Activated CD8-positive, alpha-beta memory T cell treated with anti-CD3 and anti-CD28 coated beads, Interleukin-2, amount 10 ng/mL, durations not matched to agents 7 days and 5 days (primary cell): ENCODE measurements around the gene KANSL1. TPM values are rescaled to one million over a fixed set of nuclear protein-coding genes. Genes with fewer than 3 reads are reported as not detected.

Source experiments
- ATAC-seq: fragments of 150-1000 bp; cut with Tn5 transposase; one replicate; pipeline ENCODE4 v1.10.0; 2021; ENCODE audit warnings: moderate library complexity
- CTCF ChIA-PET: fragments of 350-600 bp; sonication (Branson Sonifier 250); formaldehyde crosslinking; loops from one replicate; lab custom pipeline; 2021; ENCODE audit warnings: antibody characterized with exemption; lab: Charles Lee
- DNase-seq: peaks from one replicate; pipeline ENCODE4 v3.0.0-alpha.2; 2020
- H3K27ac Mint-ChIP-seq: one replicate; pipeline ENCODE4 v1.8.0; 2021; ENCODE audit warnings: mild to moderate bottlenecking, mixed read lengths
- H3K27me3 Mint-ChIP-seq: one replicate; pipeline ENCODE4 v1.8.0; 2021; ENCODE audit warnings: mixed read lengths
- H3K36me3 Mint-ChIP-seq: one replicate; pipeline ENCODE4 v1.8.0; 2021; ENCODE audit warnings: mild to moderate bottlenecking, mixed read lengths
- H3K4me1 Mint-ChIP-seq: one replicate; pipeline ENCODE4 v1.8.0; 2021; ENCODE audit warnings: mixed read lengths
- H3K4me3 Mint-ChIP-seq: one replicate; pipeline ENCODE4 v1.8.0; 2021; ENCODE audit warnings: mild to moderate bottlenecking, moderate library complexity, mixed read lengths
- H3K9me3 Mint-ChIP-seq: one replicate; pipeline ENCODE4 v1.8.0; 2022; ENCODE audit warnings: low read depth, mixed read lengths
- total RNA-seq, 2 experiments: library from RNA; stranded (reverse); gene quantifications; one replicate each; pipeline ENCODE4 v1.2.3, GENCODE V29; 2021

The KANSL1 gene
- total RNA-seq, 2 experiments from 2014 or later: 85.7 to 132 TPM

GRCh38 chr17:46056800-46057304, 136.4 kb downstream of the KANSL1 start:
- Mint-ChIP-seq H3K27ac (no peak overlapping the region), H3K9me3 (no peaks in the 10 kb centered on the region), H3K4me1 (peaks cover 26% of the 10 kb centered on the region), H3K36me3 (peaks cover 31% of the 10 kb centered on the region), H3K27me3 (no peaks in the 10 kb centered on the region), H3K4me3 (no peak overlapping the region)
- CTCF ChIA-PET: interaction anchor here (0.9 to 3.5 kb wide), 8 partner anchors 9 to 156 kb away, joined by 3 to 19 read pairs (median 3); no protein-coding TSS in a partner anchor
- no peak for ATAC-seq
- no peak for DNase-seq

GRCh38 chr17:46053911-46054534, 139.2 kb downstream of the KANSL1 start:
- no peaks in the 10 kb centered on the region for H3K9me3 Mint-ChIP-seq
- no peak for ATAC-seq
- H3K27me3 Mint-ChIP-seq: no peaks in the 10 kb centered on the region
- peaks cover 25% of the 10 kb centered on the region for H3K4me1 Mint-ChIP-seq
- DNase-seq: no peak
- no peak overlapping the region for H3K4me3 Mint-ChIP-seq
- no peak overlapping the region for H3K27ac Mint-ChIP-seq
- H3K36me3 Mint-ChIP-seq: peaks cover 42% of the 10 kb centered on the region
- CTCF ChIA-PET: interaction anchor here (0.9 to 3.1 kb wide), 3 partner anchors 9 to 159 kb away, joined by 3 to 11 read pairs (median 5); no protein-coding TSS in a partner anchor

- no peaks in the 10 kb centered on the region for H3K9me3 Mint-ChIP-seq
- H3K27me3 Mint-ChIP-seq: no peaks in the 10 kb centered on the region
- ATAC-seq (no peak), DNase-seq (no peak)
- CTCF ChIA-PET: no interaction called here
- H3K4me1 Mint-ChIP-seq: peaks cover 21% of the 10 kb centered on the region
- H3K36me3 Mint-ChIP-seq: peaks cover 53% of the 10 kb centered on the region
- no peak overlapping the region for H3K27ac Mint-ChIP-seq
- H3K4me3 Mint-ChIP-seq: no peak overlapping the region
These were observed 143.6 kb downstream of the KANSL1 start for GRCh38 chr17:46049656-46050055.

- H3K27ac Mint-ChIP-seq: no peak overlapping the region
- peaks cover 52% of the 10 kb centered on the region for H3K36me3 Mint-ChIP-seq
- no peaks in the 10 kb centered on the region for H3K9me3 Mint-ChIP-seq
- DNase-seq (no peak), ATAC-seq (no peak)
- peaks cover 18% of the 10 kb centered on the region for H3K4me1 Mint-ChIP-seq
- no peaks in the 10 kb centered on the region for H3K27me3 Mint-ChIP-seq
- CTCF ChIA-PET: interaction anchor here (1.2 to 2.1 kb wide), 3 partner anchors 10 to 163 kb away, joined by 3 to 6 read pairs (median 3); no protein-coding TSS in a partner anchor
- H3K4me3 Mint-ChIP-seq: no peak overlapping the region
These were observed 145.4 kb downstream of the KANSL1 start for GRCh38 chr17:46047856-46048255.

- Mint-ChIP-seq H3K27ac (peak overlapping the region; percentile 52), H3K4me3 (no peak overlapping the region), H3K9me3 (no peaks in the 10 kb centered on the region), H3K36me3 (peaks cover 51% of the 10 kb centered on the region), H3K27me3 (no peaks in the 10 kb centered on the region), H3K4me1 (peaks cover 16% of the 10 kb centered on the region)
- CTCF ChIA-PET: interaction anchor here (0.9 to 2.1 kb wide), 5 partner anchors 11 to 164 kb away, joined by 3 to 6 read pairs (median 3); no protein-coding TSS in a partner anchor
- ATAC-seq (no peak), DNase-seq (no peak)
These were observed 145.8 kb downstream of the KANSL1 start for GRCh38 chr17:46047398-46047797.

- Mint-ChIP-seq H3K36me3 (peaks cover 46% of the 10 kb centered on the region), H3K4me3 (no peak overlapping the region), H3K4me1 (peaks cover 12% of the 10 kb centered on the region), H3K9me3 (no peaks in the 10 kb centered on the region), H3K27ac (no peak overlapping the region), H3K27me3 (no peaks in the 10 kb centered on the region)
- ATAC-seq: no peak
- CTCF ChIA-PET: interaction anchor here (0.9 to 2.1 kb wide), 4 partner anchors 11 to 164 kb away, joined by 3 to 6 read pairs (median 3); no protein-coding TSS in a partner anchor
- no peak for DNase-seq
These were observed 146.3 kb downstream of the KANSL1 start for GRCh38 chr17:46046957-46047356.

- Mint-ChIP-seq H3K4me1 (peaks cover 9% of the 10 kb centered on the region), H3K27ac (peak overlapping the region; percentile 51), H3K9me3 (no peaks in the 10 kb centered on the region), H3K27me3 (no peaks in the 10 kb centered on the region), H3K36me3 (peaks cover 38% of the 10 kb centered on the region), H3K4me3 (no peak overlapping the region)
- CTCF ChIA-PET: interaction anchor here (1.2 to 4.2 kb wide), 9 partner anchors 8 to 223 kb away, joined by 3 to 57 read pairs (median 19); no protein-coding TSS in a partner anchor
- ATAC-seq: peak; percentile 39
- no peak for DNase-seq
These were observed 147.6 kb downstream of the KANSL1 start for GRCh38 chr17:46045639-46046038.

- CTCF ChIA-PET: interaction anchor here (0.7 to 4.2 kb wide), 29 partner anchors 9 to 223 kb away, joined by 3 to 57 read pairs (median 5); partner anchors contain the start of gene KANSL1
- DNase-seq (no peak), ATAC-seq (no peak)
- no peaks in the 10 kb centered on the region for H3K9me3 Mint-ChIP-seq
- H3K4me3 Mint-ChIP-seq: no peak overlapping the region
- H3K36me3 Mint-ChIP-seq: peaks cover 36% of the 10 kb centered on the region
- H3K27me3 Mint-ChIP-seq: no peaks in the 10 kb centered on the region
- H3K4me1 Mint-ChIP-seq: peaks cover 9% of the 10 kb centered on the region
- H3K27ac Mint-ChIP-seq: no peak overlapping the region
These were observed 148.2 kb downstream of the KANSL1 start for GRCh38 chr17:46044989-46045388.

- Mint-ChIP-seq H3K4me1 (peaks cover 9% of the 10 kb centered on the region), H3K27ac (peak overlapping the region; percentile 6), H3K27me3 (no peaks in the 10 kb centered on the region), H3K9me3 (no peaks in the 10 kb centered on the region), H3K36me3 (peaks cover 36% of the 10 kb centered on the region), H3K4me3 (no peak overlapping the region)
- CTCF ChIA-PET: interaction anchor here (0.7 to 4.2 kb wide), 30 partner anchors 9 to 224 kb away, joined by 3 to 57 read pairs (median 5); partner anchors contain the start of gene KANSL1
- no peak for ATAC-seq
- peak; percentile 69 for DNase-seq
These were observed 148.8 kb downstream of the KANSL1 start for GRCh38 chr17:46044286-46044928.

GRCh38 chr17:46043606-46044005, 149.6 kb downstream of the KANSL1 start:
- no peak for DNase-seq
- Mint-ChIP-seq H3K9me3 (no peaks in the 10 kb centered on the region), H3K36me3 (peaks cover 36% of the 10 kb centered on the region), H3K4me1 (peaks cover 9% of the 10 kb centered on the region), H3K27ac (no peak overlapping the region), H3K27me3 (no peaks in the 10 kb centered on the region), H3K4me3 (no peak overlapping the region)
- CTCF ChIA-PET: interaction anchor here (1.0 to 4.2 kb wide), 22 partner anchors 9 to 168 kb away, joined by 3 to 57 read pairs (median 9); partner anchors contain the start of gene KANSL1
- no peak for ATAC-seq

- Mint-ChIP-seq H3K4me3 (no peak overlapping the region), H3K9me3 (no peaks in the 10 kb centered on the region), H3K36me3 (peaks cover 40% of the 10 kb centered on the region), H3K27ac (no peak overlapping the region), H3K4me1 (peaks cover 9% of the 10 kb centered on the region), H3K27me3 (no peaks in the 10 kb centered on the region)
- ATAC-seq: no peak
- CTCF ChIA-PET: interaction anchor here (0.7 to 4.2 kb wide), 5 partner anchors 39 to 169 kb away, joined by 3 to 57 read pairs (median 30); partner anchors contain the start of gene KANSL1
- no peak for DNase-seq
These were observed 150.3 kb downstream of the KANSL1 start for GRCh38 chr17:46042925-46043324.

- CTCF ChIA-PET: interaction anchor here (0.8 to 4.2 kb wide), 4 partner anchors 39 to 169 kb away, joined by 3 to 57 read pairs (median 33); partner anchors contain the start of gene KANSL1
- DNase-seq (no peak), ATAC-seq (no peak)
- Mint-ChIP-seq H3K4me1 (peaks cover 9% of the 10 kb centered on the region), H3K27me3 (no peaks in the 10 kb centered on the region), H3K4me3 (no peak overlapping the region), H3K9me3 (no peaks in the 10 kb centered on the region), H3K36me3 (peaks cover 37% of the 10 kb centered on the region), H3K27ac (no peak overlapping the region)
These were observed 151.0 kb downstream of the KANSL1 start for GRCh38 chr17:46042246-46042645.

- no peak overlapping the region for H3K4me3 Mint-ChIP-seq
- H3K27me3 Mint-ChIP-seq: no peaks in the 10 kb centered on the region
- H3K27ac Mint-ChIP-seq: no peak overlapping the region
- ATAC-seq (no peak), DNase-seq (no peak)
- H3K9me3 Mint-ChIP-seq: no peaks in the 10 kb centered on the region
- peaks cover 25% of the 10 kb centered on the region for H3K4me1 Mint-ChIP-seq
- CTCF ChIA-PET: interaction anchor here (0.6 to 1.0 kb wide), 3 partner anchors 154 to 1517 kb away, joined by 3 to 6 read pairs (median 5); partner anchors contain the start of gene KANSL1
- H3K36me3 Mint-ChIP-seq: peaks cover 33% of the 10 kb centered on the region
These were observed 153.5 kb downstream of the KANSL1 start for GRCh38 chr17:46039592-46040186.
